ENCODE results near the gene CFDP1.

CFDP1 gene

GRCh38 chr16:75248536-75249380, 184.5 kb downstream of the CFDP1 start:
- TF ChIP-seq CTCF (IDR thresholded peaks at IDR 0.05; ENCODE audit: low read depth, low read length), result no peak
- Histone ChIP-seq H3K27ac (no peak overlapping the region), H3K27me3 (ENCODE audit: insufficient read depth, low read depth, severe bottlenecking) (no peaks in the 10 kb centered on the region), H3K36me3 (no peaks in the 10 kb centered on the region), H3K9me3 (ENCODE audit: severe bottlenecking) (no peaks in the 10 kb centered on the region), H3K4me3 (ENCODE audit: low read depth, low read length) (no peak overlapping the region)
- no peak for DNase-seq

- Histone ChIP-seq H3K36me3 (no peaks in the 10 kb centered on the region), H3K27ac (no peak overlapping the region), H3K27me3 (ENCODE audit: insufficient read depth, low read depth, severe bottlenecking) (no peaks in the 10 kb centered on the region), H3K9me3 (ENCODE audit: severe bottlenecking) (no peaks in the 10 kb centered on the region), H3K4me3 (ENCODE audit: low read depth, low read length) (no peak overlapping the region)
- TF ChIP-seq CTCF (IDR thresholded peaks at IDR 0.05; ENCODE audit: low read depth, low read length), result no peak
- DNase-seq, result no peak
Measured at GRCh38 chr16:75248142-75248535, 185.2 kb downstream of the CFDP1 start.

GRCh38 chr16:75247249-75247648, 186.1 kb downstream of the CFDP1 start:
- TF ChIP-seq CTCF (IDR thresholded peaks at IDR 0.05; ENCODE audit: low read depth, low read length), result no peak
- no peak for DNase-seq
- H3K9me3 ChIP-seq (ENCODE audit: severe bottlenecking), result no peaks in the 10 kb centered on the region
- no peak overlapping the region for H3K27ac ChIP-seq
- no peak overlapping the region for H3K4me3 ChIP-seq (ENCODE audit: low read depth, low read length)
- H3K36me3 ChIP-seq, result no peaks in the 10 kb centered on the region; the same call in 1 of the 2 replicates
- H3K27me3 ChIP-seq (ENCODE audit: insufficient read depth, low read depth, severe bottlenecking), result no peaks in the 10 kb centered on the region

DNA sequence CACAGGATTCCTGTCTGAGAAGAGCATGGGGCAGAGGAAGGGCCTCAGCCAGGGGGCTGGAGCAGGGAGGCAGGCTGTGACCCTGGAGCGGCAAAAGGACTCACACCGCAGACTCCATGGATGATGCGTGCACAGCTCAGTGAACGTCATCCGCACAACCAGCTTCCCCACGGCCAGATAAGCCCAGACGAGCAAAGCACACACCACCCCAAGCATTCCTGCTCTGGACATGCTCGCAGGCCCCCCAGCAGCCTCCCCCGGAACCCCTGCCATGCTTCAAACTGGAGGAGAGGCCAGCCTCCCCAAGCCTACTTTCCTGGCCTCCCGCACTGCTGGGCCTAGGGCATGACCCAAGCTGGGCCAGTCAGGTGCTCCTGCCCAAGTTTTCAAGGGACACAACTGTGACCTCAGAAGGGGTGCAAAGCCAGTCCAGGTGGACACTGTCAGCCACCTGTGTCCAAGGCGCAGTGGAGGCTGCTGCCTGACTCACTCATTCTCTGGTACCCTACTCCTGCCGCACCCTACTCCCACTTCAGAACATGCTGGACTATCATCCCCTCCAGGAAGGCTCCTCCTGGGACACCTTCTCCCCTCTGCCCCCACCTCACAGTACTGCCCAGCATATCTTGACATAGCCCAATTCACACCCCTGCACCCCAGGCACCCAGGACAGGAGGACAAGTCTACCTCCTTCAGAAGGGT, 186.6 kb downstream of the CFDP1 start:
- no peak overlapping the region for H3K27ac ChIP-seq
- TF ChIP-seq CTCF (IDR thresholded peaks at IDR 0.05; ENCODE audit: low read depth, low read length), result no peak

GRCh38 chr16:75244844-75245758, 188.2 kb downstream of the CFDP1 start:
- Histone ChIP-seq H3K27ac (no peak overlapping the region), H3K27me3 (ENCODE audit: insufficient read depth, low read depth, severe bottlenecking) (no peaks in the 10 kb centered on the region), H3K9me3 (ENCODE audit: severe bottlenecking) (no peaks in the 10 kb centered on the region), H3K36me3 (peaks cover 3% of the 10 kb centered on the region), H3K4me3 (ENCODE audit: low read depth, low read length) (no peak overlapping the region)
- no peak for TF ChIP-seq CTCF (IDR thresholded peaks at IDR 0.05; ENCODE audit: low read depth, low read length)
- DNase-seq, result no peak

More for the DNA sequence above, 186.6 kb downstream of the CFDP1 start:
- no peak for DNase-seq
- H3K36me3 ChIP-seq, result no peaks in the 10 kb centered on the region; the same call in 1 of the 2 replicates
- no peak overlapping the region for H3K4me3 ChIP-seq (ENCODE audit: low read depth, low read length)
- no peaks in the 10 kb centered on the region for H3K27me3 ChIP-seq (ENCODE audit: insufficient read depth, low read depth, severe bottlenecking)
- no peaks in the 10 kb centered on the region for H3K9me3 ChIP-seq (ENCODE audit: severe bottlenecking)

Data from WERI-Rb-1 (cell line).